IMR-90 (cell line): ENCODE data around the gene PLCB3. TPM values are rescaled to one million over a fixed set of nuclear protein-coding genes. Genes with fewer than 3 reads are reported as not detected.

Source experiments
- ATAC-seq: fragments of 200-7000 bp; cut with Tn5 transposase; 2 replicates; pipeline ENCODE4 v1.9.1; 2020; ENCODE audit warnings: low read depth, mild to moderate bottlenecking, moderate library complexity
- BruUV-seq: library from RNA; stranded (reverse); fragments of 400-500 nt; replicated peaks from 2 replicates; lab custom pipeline; 2021; lab: Mats Ljungman, UMichigan
- CTCF ChIA-PET: fragments of 300-600 bp; formaldehyde crosslinking; extraction: SDS; loops from one replicate; lab custom pipeline; 2021; ENCODE audit warnings: antibody characterized with exemption; lab: Yijun Ruan, JAX
- POLR2A ChIA-PET: fragments of 300-600 bp; sonication (Branson Sonifier 250); formaldehyde crosslinking; loops from one replicate; lab custom pipeline; 2022; ENCODE audit warnings: antibody characterized with exemption; ENCODE audit not compliant: unreplicated experiment; lab: Charles Lee
- DNase-seq: peaks from one replicate; pipeline ENCODE4 v3.0.0; 2013
- H2AFZ ChIP-seq: replicated peaks from 2 replicates; pipeline ENCODE3; 2013; ENCODE audit warnings: low read length, mild to moderate bottlenecking; ENCODE audit not compliant: poor library complexity
- H2AK5ac ChIP-seq: 2 replicates; pipeline ENCODE4 v1.6.1; 2013; ENCODE audit warnings: low read depth, low read length, inconsistent platforms
- H2AK9ac ChIP-seq: replicated peaks from 2 replicates; pipeline ENCODE3; 2013; ENCODE audit warnings: mild to moderate bottlenecking, low read depth, low read length, moderate library complexity; ENCODE audit not compliant: poor library complexity
- H2BK120ac ChIP-seq: 2 replicates; pipeline ENCODE4 v1.6.1; 2013; ENCODE audit warnings: low read depth, low read length, inconsistent platforms
- H2BK15ac ChIP-seq: 3 replicates; pipeline ENCODE4 v1.6.1; 2013; ENCODE audit warnings: low read depth, low read length, inconsistent platforms
- H2BK20ac ChIP-seq: 2 replicates; pipeline ENCODE4 v1.6.1; 2013; ENCODE audit warnings: low read depth, mild to moderate bottlenecking, inconsistent platforms, low read length, moderate library complexity
- H2BK5ac ChIP-seq: 2 replicates; pipeline ENCODE4 v1.6.1; 2013; ENCODE audit warnings: mild to moderate bottlenecking, low read depth, low read length, inconsistent platforms; ENCODE audit not compliant: poor library complexity, severe bottlenecking
- H3K14ac ChIP-seq: replicated peaks from 2 replicates; pipeline ENCODE4 v1.6.1; 2013; ENCODE audit warnings: low read depth, low read length, inconsistent platforms
- H3K18ac ChIP-seq: 2 replicates; pipeline ENCODE4 v1.6.1; 2013; ENCODE audit warnings: low read depth, low read length, control low read depth
- H3K23ac ChIP-seq: 2 replicates; pipeline ENCODE4 v1.6.1; 2013; ENCODE audit warnings: low read depth, low read length, inconsistent platforms
- H3K27ac ChIP-seq: 2 replicates; pipeline ENCODE4 v1.5.1; 2013; ENCODE audit warnings: mild to moderate bottlenecking, control low read depth, low read length; ENCODE audit not compliant: insufficient read depth
- H3K27me3 ChIP-seq: 2 replicates; pipeline ENCODE4 v1.6.1; 2013; ENCODE audit warnings: low read length; ENCODE audit not compliant: control insufficient read depth, insufficient read depth
- H3K36me3 ChIP-seq: 2 replicates; pipeline ENCODE4 v1.6.1; 2013; ENCODE audit warnings: low read length, mixed read lengths; ENCODE audit not compliant: control insufficient read depth, insufficient read depth
- H3K4ac ChIP-seq: 2 replicates; pipeline ENCODE4 v1.6.1; 2013; ENCODE audit warnings: low read depth, low read length, inconsistent platforms
- H3K4me1 ChIP-seq: 2 replicates; pipeline ENCODE4 v1.6.1; 2013; ENCODE audit warnings: low read length, mixed read lengths; ENCODE audit not compliant: control insufficient read depth, insufficient read depth
- H3K4me2 ChIP-seq: 2 replicates; pipeline ENCODE4 v1.6.1; 2013; ENCODE audit warnings: low read depth, mild to moderate bottlenecking, control low read depth, low read length, moderate library complexity
- H3K4me3 ChIP-seq: 2 replicates; pipeline ENCODE4 v1.5.1; 2013; ENCODE audit warnings: low read depth, mild to moderate bottlenecking, control low read depth, low read length, moderate library complexity; ENCODE audit not compliant: insufficient read depth
- H3K56ac ChIP-seq: 2 replicates; pipeline ENCODE4 v1.6.1; 2013; ENCODE audit warnings: low read length, inconsistent platforms; ENCODE audit not compliant: insufficient read depth; ENCODE audit errors: extremely low read depth
- H3K79me1 ChIP-seq, 2 experiments: 2 replicates each; pipeline ENCODE4 v1.6.1; 2013; ENCODE audit warnings: low read length in 2 of 2, inconsistent platforms in 1 of 2, low read depth in 1 of 2
- H3K9ac ChIP-seq: 2 replicates; pipeline ENCODE4 v1.6.1; 2013; ENCODE audit warnings: low read depth, low read length, control low read depth
- H3K9me1 ChIP-seq: 2 replicates; pipeline ENCODE4 v1.6.1; 2013; ENCODE audit warnings: low read length, inconsistent platforms; ENCODE audit not compliant: insufficient read depth
- H3K9me3 ChIP-seq: 2 replicates; pipeline ENCODE4 v1.6.1; 2013; ENCODE audit warnings: low read length; ENCODE audit not compliant: control insufficient read depth, insufficient read depth
- H4K20me1 ChIP-seq: 2 replicates; pipeline ENCODE4 v1.6.1; 2013; ENCODE audit warnings: low read length, inconsistent platforms; ENCODE audit not compliant: insufficient read depth
- H4K5ac ChIP-seq: 2 replicates; pipeline ENCODE4 v1.6.1; 2013; ENCODE audit warnings: mild to moderate bottlenecking, low read depth, low read length, control low read depth
- H4K8ac ChIP-seq, 2 experiments: 2 replicates each; pipeline ENCODE4 v1.6.1; 2013; ENCODE audit warnings: low read depth in 2 of 2, low read length in 2 of 2, control low read depth in 1 of 2, inconsistent platforms in 1 of 2
- H4K91ac ChIP-seq: 2 replicates; pipeline ENCODE4 v1.6.1; 2013; ENCODE audit warnings: low read depth, low read length, inconsistent platforms; ENCODE audit not compliant: insufficient read depth
- SMC3 ChIP-seq: fragments of 150-350 bp; IDR thresholded peaks from 2 replicates; pipeline ENCODE4 v1.6.1; 2016; ENCODE audit warnings: low read depth, mild to moderate bottlenecking, antibody characterized with exemption, low read length, moderate library complexity
- WGBS, 2 experiments: methylation state at CpG; one replicate each; pipeline versions ENCODE4 v1.1.5 to v1.1.7; 2013; ENCODE audit warnings: missing lambda C conversion rate in 2 of 2; ENCODE audit not compliant: insufficient read length in 1 of 2; ENCODE audit errors: extremely low coverage in 2 of 2; 5-methylcytosine and 5-hydroxymethylcytosine counted together
- dilution Hi-C: fragments of 300-500 bp; cut with HindIII; formaldehyde crosslinking; loops from one replicate; pipeline ENCODE4 v1.14.3; 2018; ENCODE audit warnings: low sequenced_read_pairs; ENCODE audit not compliant: unreplicated experiment
- in situ Hi-C: fragments of 300-500 bp; cut with MboI; formaldehyde crosslinking; loops from 3 replicates; pipeline ENCODE4 v1.14.3; 2019; ENCODE audit warnings: low sequenced_read_pairs, inconsistent platforms, mixed read lengths
- intact Hi-C: fragments of 100-400 bp; cut with micrococcal nuclease; formaldehyde crosslinking; loops from 2 replicates; pipeline ENCODE4 v1.10.0; 2022
- polyA plus RNA-seq, 3 experiments: library from polyadenylated mRNA; depleted of rRNA; stranded (reverse); fragments of >200 nt; gene quantifications; 2 replicates each; pipeline ENCODE4 v1.2.3, GENCODE V29; 2012; ENCODE audit warnings: low replicate concordance in 1 of 3
- total RNA-seq: library from RNA; depleted of rRNA; stranded (reverse); fragments of >200 nt; gene quantifications from 2 replicates; pipeline ENCODE4 v1.2.3, GENCODE V29; 2012
- TF ChIP-seq, protein P1 (sequence below): fragments of 150-350 bp; IDR thresholded peaks from 2 replicates; pipeline ENCODE4 v1.6.1; 2017; ENCODE audit warnings: mild to moderate bottlenecking, antibody characterized with exemption, low read length, low read depth

The PLCB3 gene
- total and polyA plus RNA-seq, 2 of the 4 experiments (the other 2 are of a cell fraction), result 23.9 to 24.9 TPM

DNA sequence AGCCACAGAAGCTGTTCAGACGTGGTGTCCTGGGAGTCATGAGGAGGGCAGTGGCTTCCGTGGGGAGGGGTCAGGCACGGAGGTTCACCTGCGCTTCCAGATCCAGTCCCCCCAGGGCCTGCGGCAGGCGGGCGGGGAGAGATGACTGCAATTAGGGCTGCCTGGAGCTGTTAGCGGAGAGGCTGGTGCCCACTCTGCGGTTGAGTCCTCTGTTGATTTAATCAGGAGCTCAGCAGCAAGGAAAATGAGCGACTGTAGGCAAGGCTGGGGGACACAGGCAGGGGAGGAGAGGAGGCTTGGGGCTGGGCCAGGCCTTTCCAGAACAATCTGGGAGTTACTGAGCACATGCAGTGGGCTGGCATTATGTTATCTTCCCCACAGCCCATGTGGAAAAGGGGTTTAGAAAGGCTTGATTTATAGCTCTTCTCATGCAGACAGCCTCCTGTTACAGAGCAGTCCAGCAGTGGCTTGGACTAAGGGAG is 13.1 kb downstream of the PLCB3 start:
- Histone ChIP-seq H2AK9ac (no peak overlapping the region), H4K5ac (no peak overlapping the region), H3K4me3 (no peak overlapping the region), H3K18ac (no peak overlapping the region), H2BK20ac (no peak overlapping the region), H3K4ac (no peak overlapping the region), H3K4me2 (no peak overlapping the region), H4K20me1 (no peaks in the 10 kb centered on the region), H3K27me3 (no peaks in the 10 kb centered on the region), H3K9me3 (no peaks in the 10 kb centered on the region), H2BK5ac (no peak overlapping the region), H3K27ac (no peak overlapping the region), H3K36me3 (peaks cover 44% of the 10 kb centered on the region), H2BK15ac (no peak overlapping the region), H4K8ac (no peak overlapping the region), H3K79me1 (peaks cover 4 to 35% of the 10 kb centered on the region in 2 experiments; a peak in 2 of 4 replicates), H3K23ac (no peak overlapping the region), H4K91ac (no peak overlapping the region), H2AFZ (no peak overlapping the region), H2AK5ac (no peak overlapping the region), H3K4me1 (peaks cover 16% of the 10 kb centered on the region), H2BK120ac (no peak overlapping the region), H3K9ac (no peak overlapping the region), H3K56ac (no peak overlapping the region), H3K14ac (no peak overlapping the region), H3K9me1 (0 out of 2 replicates have a peak, but pooled peaks cover 5% of the 10 kb centered on the region)
- CTCF ChIA-PET, result no interaction called here
- in situ Hi-C loops (no loop called here), dilution Hi-C loops (no loop called here), intact Hi-C loops (no loop called here)
- TF ChIP-seq, protein P1, sequence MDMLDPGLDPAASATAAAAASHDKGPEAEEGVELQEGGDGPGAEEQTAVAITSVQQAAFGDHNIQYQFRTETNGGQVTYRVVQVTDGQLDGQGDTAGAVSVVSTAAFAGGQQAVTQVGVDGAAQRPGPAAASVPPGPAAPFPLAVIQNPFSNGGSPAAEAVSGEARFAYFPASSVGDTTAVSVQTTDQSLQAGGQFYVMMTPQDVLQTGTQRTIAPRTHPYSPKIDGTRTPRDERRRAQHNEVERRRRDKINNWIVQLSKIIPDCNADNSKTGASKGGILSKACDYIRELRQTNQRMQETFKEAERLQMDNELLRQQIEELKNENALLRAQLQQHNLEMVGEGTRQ, result no peak
- no peak for TF ChIP-seq SMC3
- no TSS peak for BruUV-seq
- DNase-seq (no peak), ATAC-seq (no peak)
- 92% methylated on average over 8 of the region's 10 CpGs; no CpG with 5 or more reads in 1 of the 2 experiments for WGBS, 2 experiments
- POLR2A ChIA-PET, result interaction anchor here (0.5 kb wide), 1 partner anchor 12 kb away, joined by 3 read pairs; no protein-coding TSS in a partner anchor
